Endothelial cell of umbilical vein (primary cell): ENCODE measurements around the gene CHMP3. TPM values are rescaled to one million over a fixed set of nuclear protein-coding genes. Genes with fewer than 3 reads are reported as not detected.

Experiments used
- BruUV-seq: library from RNA; stranded (reverse); fragments of 400-500 nt; replicated peaks from 2 replicates; lab custom pipeline; 2021; lab: Mats Ljungman, UMichigan
- CTCF ChIA-PET: fragments of 300-600, 350-600 bp; sonication (Branson Sonifier 250); formaldehyde crosslinking; loops from one replicate; lab custom pipeline; 2021; ENCODE audit warnings: antibody characterized with exemption, inconsistent platforms; lab: Charles Lee
- POLR2A ChIA-PET: fragments of 300-600, 350-600 bp; sonication (Branson Sonifier 250); formaldehyde crosslinking; loops from one replicate; lab custom pipeline; 2021; ENCODE audit warnings: antibody characterized with exemption, inconsistent platforms; lab: Charles Lee
- DNase-seq: peaks from one replicate; pipeline ENCODE4 v3.0.0-alpha.2; 2011; ENCODE audit warnings: low read depth, low spot score
- FAIRE-seq: peaks from 2 replicates; lab custom pipeline; 2011; peaks lifted over from hg19 to GRCh38; lab: Jason Lieb, UNC
- H2AFZ ChIP-seq: 2 replicates; pipeline ENCODE4 v1.6.0; 2012; ENCODE audit warnings: low read depth, low read length, control low read depth, inconsistent platforms
- H3K27ac ChIP-seq: 2 replicates; pipeline ENCODE4 v1.5.1; 2011; ENCODE audit warnings: low read depth, mild to moderate bottlenecking, control low read depth, low read length, moderate library complexity; ENCODE audit not compliant: insufficient read depth
- H3K27me3 ChIP-seq, 2 experiments: 2 replicates each; pipeline versions ENCODE4 v1.6.0 to v1.6.1; 2011; ENCODE audit warnings: low read length in 2 of 2, mixed read lengths in 1 of 2; ENCODE audit not compliant: control insufficient read depth in 2 of 2, insufficient read depth in 2 of 2
- H3K36me3 ChIP-seq, 2 experiments: 2 replicates in 1 of 2; 3 replicates in 1 of 2; pipeline ENCODE4 v1.5.1; 2011; ENCODE audit warnings: low read length in 2 of 2, mild to moderate bottlenecking in 1 of 2, moderate library complexity in 1 of 2; ENCODE audit not compliant: control insufficient read depth in 2 of 2, insufficient read depth in 2 of 2; ENCODE audit errors: extremely low read depth in 1 of 2
- H3K4me1 ChIP-seq: 3 replicates; pipeline ENCODE4 v1.5.1; 2011; ENCODE audit warnings: mild to moderate bottlenecking, low read length; ENCODE audit not compliant: control insufficient read depth, insufficient read depth; ENCODE audit errors: extremely low read depth
- H3K4me2 ChIP-seq: 2 replicates; pipeline ENCODE4 v1.6.1; 2011; ENCODE audit warnings: low read length, control low read depth, mixed read lengths; ENCODE audit not compliant: insufficient read depth
- H3K4me3 ChIP-seq, 3 experiments: fragments of 200-600 bp in 1 of 3; sonication (generic), shearing (Covaris generic) in 1 of 3; replicated peaks in 1 of 3; 2 replicates each; pipeline ENCODE4 v1.5.1; 2011 to 2016; ENCODE audit warnings: control low read depth in 3 of 3, low read length in 3 of 3, mild to moderate bottlenecking in 2 of 3, inconsistent platforms in 1 of 3, low read depth in 1 of 3, moderate library complexity in 1 of 3; ENCODE audit not compliant: insufficient read depth in 1 of 3
- H3K79me2 ChIP-seq: 2 replicates; pipeline ENCODE4 v1.6.0; 2012; ENCODE audit warnings: low read length, inconsistent platforms; ENCODE audit not compliant: control insufficient read depth, insufficient read depth
- H3K9ac ChIP-seq: replicated peaks from 2 replicates; pipeline ENCODE3; 2011; ENCODE audit warnings: low read length, control low read depth; ENCODE audit not compliant: insufficient read depth; ENCODE audit errors: extremely low read depth
- H3K9me1 ChIP-seq: replicated peaks from 3 replicates; pipeline ENCODE4 v1.6.0; 2011; ENCODE audit warnings: mild to moderate bottlenecking, low read length; ENCODE audit not compliant: control insufficient read depth, insufficient read depth; ENCODE audit errors: extremely low read depth
- H3K9me3 ChIP-seq: replicated peaks from 2 replicates; pipeline ENCODE4 v1.5.1; 2012; ENCODE audit warnings: low read length, inconsistent platforms; ENCODE audit not compliant: control insufficient read depth, insufficient read depth
- H4K20me1 ChIP-seq: replicated peaks from 2 replicates; pipeline ENCODE3; 2011; ENCODE audit warnings: mild to moderate bottlenecking, low read length; ENCODE audit not compliant: control insufficient read depth, insufficient read depth; ENCODE audit errors: extremely low read depth
- CTCF ChIP-seq, 2 donors: IDR thresholded peaks; 1 replicate in 1 of 2; 2 replicates in 1 of 2; pipeline ENCODE4 v1.5.1; 2011; ENCODE audit warnings: low read length in 2 of 2, mild to moderate bottlenecking in 2 of 2, moderate library complexity in 2 of 2, control low read depth in 1 of 2, inconsistent platforms in 1 of 2, low read depth in 1 of 2; ENCODE audit not compliant: insufficient read depth in 1 of 2; ENCODE audit errors: extremely low read depth in 1 of 2
- EZH2 ChIP-seq: IDR thresholded peaks from 2 replicates; pipeline ENCODE4 v1.6.1; 2012; ENCODE audit warnings: borderline replicate concordance, low read depth, mild to moderate bottlenecking, moderate library complexity, low read length, inconsistent platforms; ENCODE audit not compliant: severe bottlenecking
- FOS ChIP-seq: IDR thresholded peaks from 2 replicates; pipeline ENCODE4 v1.6.1; 2011; ENCODE audit warnings: mild to moderate bottlenecking, low read length, moderate library complexity, borderline replicate concordance; ENCODE audit not compliant: insufficient read depth
- GATA2 ChIP-seq: IDR thresholded peaks from 2 replicates; pipeline ENCODE4 v1.7.0; 2011; ENCODE audit warnings: low read depth, mild to moderate bottlenecking, moderate library complexity, mixed read lengths, low read length; ENCODE audit not compliant: insufficient read length, insufficient read depth
- JUN ChIP-seq: IDR thresholded peaks from 2 replicates; pipeline ENCODE4 v1.6.1; 2011; ENCODE audit warnings: borderline replicate concordance, low read depth; ENCODE audit not compliant: insufficient read length, insufficient read depth
- MAX ChIP-seq: IDR thresholded peaks from 2 replicates; pipeline ENCODE4 v1.6.1; 2011; ENCODE audit not compliant: insufficient read depth, insufficient read length
- MYC ChIP-seq: IDR thresholded peaks from one replicate; pipeline ENCODE4 v1.6.1; 2011; ENCODE audit warnings: mild to moderate bottlenecking, low read depth, low read length
- POLR2A ChIP-seq: IDR thresholded peaks from 2 replicates; pipeline ENCODE4 v1.6.1; 2012; ENCODE audit warnings: low read depth, mild to moderate bottlenecking, control low read depth, low read length
- POLR2AphosphoS5 ChIP-seq: IDR thresholded peaks from 2 replicates; pipeline ENCODE4 v1.6.1; 2012; ENCODE audit warnings: low read depth, mild to moderate bottlenecking, control low read depth, low read length, moderate library complexity; ENCODE audit not compliant: insufficient read depth
- dilution Hi-C: fragments of 300-500 bp; cut with MboI; formaldehyde crosslinking; loops from one replicate; pipeline ENCODE4 v1.15.0; 2019; ENCODE audit warnings: low sequenced_read_pairs; ENCODE audit not compliant: extremely low pct_ligation_motif_present
- intact Hi-C: fragments of 100-400 bp; cut with micrococcal nuclease; formaldehyde crosslinking; loops from one replicate; pipeline ENCODE4 v1.10.0; 2022
- polyA plus RNA-seq, 4 experiments: library from polyadenylated mRNA; depleted of rRNA in 3 of 4; stranded (reverse) in 3 of 4; unstranded in 1 of 4; fragments of >200 nt; gene quantifications; 2 replicates each; pipeline versions ENCODE4 v1.2.1 to v1.2.3, GENCODE V29; 2011 to 2012; ENCODE audit warnings: missing spikeins in 1 of 4
- total RNA-seq: library from RNA; stranded (reverse); gene quantifications from 2 replicates; pipeline ENCODE4 v1.2.3, GENCODE V29; 2021

Gene CHMP3
- total and polyA plus RNA-seq, 2 donors (not counting 3 experiments of a cell fraction or from before 2014, with no cell fraction given): 48.1 to 92.2 TPM

GRCh38 chr2:86523491-86523890 is 39.8 kb downstream of the CHMP3 start:
- dilution Hi-C loops: no loop called here
- CTCF ChIA-PET: no interaction called here
- FAIRE-seq: no peak
- no TSS peak for BruUV-seq
- Histone ChIP-seq H3K9ac (no peak overlapping the region), H3K9me1 (no peaks in the 10 kb centered on the region), H3K79me2 (no peaks in the 10 kb centered on the region), H3K4me3 (no peak overlapping the region), H4K20me1 (no peaks in the 10 kb centered on the region), H3K36me3 (peaks cover 0 to 7% of the 10 kb centered on the region in 2 experiments), H3K27me3 (no peaks in the 10 kb centered on the region), H2AFZ (no peak overlapping the region), H3K9me3 (peaks cover 3% of the 10 kb centered on the region), H3K27ac (no peak overlapping the region), H3K4me1 (no peaks in the 10 kb centered on the region), H3K4me2 (no peak overlapping the region)
- intact Hi-C loops: no loop called here
- no peak for TF ChIP-seq MAX
- no peak for TF ChIP-seq JUN
- TF ChIP-seq MYC: no peak
- no peak for TF ChIP-seq GATA2
- no peak for TF ChIP-seq POLR2AphosphoS5
- TF ChIP-seq FOS: no peak
- TF ChIP-seq EZH2: no peak
- TF ChIP-seq CTCF (IDR thresholded peaks at IDR 0.05; ENCODE audit: extremely low read depth in 1 of 2, insufficient read depth in 1 of 2, low read depth in 1 of 2, low read length in 2 of 2): no peak
- TF ChIP-seq POLR2A: no peak
- POLR2A ChIA-PET: no interaction called here
- DNase-seq: no peak
